Gastrocnemius medialis (tissue), 4 donors: ENCODE measurements around the gene HRC.

Experiments
- POLR2A ChIP-seq, 2 donors: fragments of 450-650 bp; IDR thresholded peaks; one replicate each; pipeline ENCODE4 v1.6.1; 2017; ENCODE audit warnings: antibody characterized with exemption in 2 of 2, mild to moderate bottlenecking in 2 of 2, moderate library complexity in 2 of 2
- TF ChIP-seq, protein P1 (sequence below), 5 experiments: fragments of 450-650 bp in 3 of 5; fragments of 200-600 bp in 2 of 5; sonication (generic) in 2 of 5; IDR thresholded peaks in 4 of 5; conservative IDR thresholded peaks in 1 of 5; 1 replicate in 4 of 5; 2 replicates in 1 of 5; pipeline ENCODE4 v1.5.1; 2016 to 2019; ENCODE audit warnings: antibody characterized with exemption in 5 of 5, mild to moderate bottlenecking in 3 of 5, moderate library complexity in 3 of 5

DNA sequence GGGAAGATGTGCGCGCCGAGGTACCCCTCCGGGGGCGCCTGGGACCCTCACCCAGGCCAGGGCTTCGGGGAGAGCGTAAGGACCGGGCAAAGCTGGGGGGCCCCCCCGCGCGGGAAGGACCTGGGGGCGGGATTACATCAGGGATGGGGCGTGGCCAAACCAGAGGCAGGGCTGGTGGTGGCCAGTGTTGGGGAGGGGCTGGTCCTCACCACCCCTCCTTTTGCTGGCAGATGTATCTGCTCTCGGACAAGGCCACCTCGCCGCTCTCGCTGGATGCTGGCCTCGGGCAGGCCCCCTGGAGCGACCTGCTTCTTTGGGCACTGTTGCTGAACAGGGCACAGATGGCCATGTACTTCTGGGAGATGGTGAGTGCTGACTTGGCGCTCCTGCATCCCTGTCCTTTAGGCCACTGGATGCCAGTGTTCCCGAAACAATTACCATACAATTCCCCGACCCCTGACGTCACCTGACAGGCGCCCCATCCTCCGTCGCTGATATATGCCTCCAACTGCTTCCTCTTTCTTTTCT, 27.7 kb upstream of the HRC start:
- TF ChIP-seq, protein P1, sequence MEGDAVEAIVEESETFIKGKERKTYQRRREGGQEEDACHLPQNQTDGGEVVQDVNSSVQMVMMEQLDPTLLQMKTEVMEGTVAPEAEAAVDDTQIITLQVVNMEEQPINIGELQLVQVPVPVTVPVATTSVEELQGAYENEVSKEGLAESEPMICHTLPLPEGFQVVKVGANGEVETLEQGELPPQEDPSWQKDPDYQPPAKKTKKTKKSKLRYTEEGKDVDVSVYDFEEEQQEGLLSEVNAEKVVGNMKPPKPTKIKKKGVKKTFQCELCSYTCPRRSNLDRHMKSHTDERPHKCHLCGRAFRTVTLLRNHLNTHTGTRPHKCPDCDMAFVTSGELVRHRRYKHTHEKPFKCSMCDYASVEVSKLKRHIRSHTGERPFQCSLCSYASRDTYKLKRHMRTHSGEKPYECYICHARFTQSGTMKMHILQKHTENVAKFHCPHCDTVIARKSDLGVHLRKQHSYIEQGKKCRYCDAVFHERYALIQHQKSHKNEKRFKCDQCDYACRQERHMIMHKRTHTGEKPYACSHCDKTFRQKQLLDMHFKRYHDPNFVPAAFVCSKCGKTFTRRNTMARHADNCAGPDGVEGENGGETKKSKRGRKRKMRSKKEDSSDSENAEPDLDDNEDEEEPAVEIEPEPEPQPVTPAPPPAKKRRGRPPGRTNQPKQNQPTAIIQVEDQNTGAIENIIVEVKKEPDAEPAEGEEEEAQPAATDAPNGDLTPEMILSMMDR (IDR thresholded peaks at IDR 0.05 in 4 of 5, conservative IDR thresholded peaks at IDR 0.05 in 1 of 5) = no peak
- TF ChIP-seq POLR2A (IDR thresholded peaks at IDR 0.05) = no peak
